K562 (cell line): ENCODE measurements around the gene GCC1. TPM values are rescaled to one million over a fixed set of nuclear protein-coding genes. Genes with fewer than 3 reads are reported as not detected.

Experiments
- ATAC-seq: fragments of 200-7000 bp; cut with Tn5 transposase; 3 replicates; pipeline ENCODE4 v1.9.1; 2020; ENCODE audit warnings: moderate library complexity
- BruUV-seq: library from RNA; stranded (reverse); fragments of 400-500 nt; replicated peaks from 2 replicates; lab custom pipeline; 2021; lab: Mats Ljungman, UMichigan
- CTCF ChIA-PET: fragments of 300-600 bp; formaldehyde crosslinking; extraction: SDS; loops from one replicate; lab custom pipeline; 2021; ENCODE audit warnings: low intra/inter-chr PET ratio; lab: Yijun Ruan, JAX
- POLR2A ChIA-PET: fragments of 300-600, 350-650 bp; sonication (Branson Sonifier 250); formaldehyde crosslinking; extraction: SDS; loops from one replicate; lab custom pipeline; 2021; ENCODE audit warnings: antibody characterized with exemption, inconsistent platforms; lab: Yijun Ruan, JAX
- DNase-seq, 4 experiments: peaks; one replicate each; pipeline versions ENCODE4 v3.0.0 to v3.0.0-alpha.2; 2011 to 2018; ENCODE audit warnings: low spot score in 3 of 4, mixed read lengths in 3 of 4; ENCODE audit errors: extremely low read depth in 1 of 4
- FAIRE-seq: peaks from 2 replicates; lab custom pipeline; 2011; peaks lifted over from hg19 to GRCh38; lab: Jason Lieb, UNC
- H2AFZ ChIP-seq: 2 replicates; pipeline ENCODE4 v1.6.0; 2011; ENCODE audit warnings: low read depth, low read length, control low read depth, inconsistent platforms
- H3K27ac ChIP-seq: fragments of 200-600 bp; 3 replicates; pipeline ENCODE4 v1.8.0; 2011; ENCODE audit warnings: low read depth, mild to moderate bottlenecking, control low read depth, inconsistent platforms, low read length, moderate library complexity, mixed read lengths; ENCODE audit errors: extremely low read depth
- H3K27me3 ChIP-seq, 2 experiments: fragments of 300-600 bp in 1 of 2; 2 replicates in 1 of 2; 3 replicates in 1 of 2; pipeline versions ENCODE4 v1.6.0 to v1.8.0; 2011; ENCODE audit warnings: inconsistent platforms in 2 of 2, low read length in 2 of 2, mild to moderate bottlenecking in 1 of 2, mixed read lengths in 1 of 2, moderate library complexity in 1 of 2; ENCODE audit not compliant: control insufficient read depth in 2 of 2, insufficient read depth in 2 of 2
- H3K36me3 ChIP-seq: fragments of 300-600 bp; 3 replicates; pipeline ENCODE4 v1.8.0; 2011; ENCODE audit warnings: mild to moderate bottlenecking, low read length, inconsistent platforms; ENCODE audit not compliant: control insufficient read depth, insufficient read depth
- H3K4me1 ChIP-seq, 2 experiments: fragments of 200-600 bp in 1 of 2; replicated peaks in 1 of 2; 2 replicates in 1 of 2; 3 replicates in 1 of 2; pipeline versions ENCODE4 v1.5.1 to v1.8.0; 2011; ENCODE audit warnings: inconsistent platforms in 2 of 2, low read length in 2 of 2, mild to moderate bottlenecking in 1 of 2, mixed read lengths in 1 of 2, moderate library complexity in 1 of 2; ENCODE audit not compliant: control insufficient read depth in 2 of 2, insufficient read depth in 2 of 2
- H3K4me2 ChIP-seq: 2 replicates; pipeline ENCODE4 v1.6.1; 2011; ENCODE audit warnings: low read length, control low read depth, inconsistent platforms, mixed read lengths; ENCODE audit not compliant: insufficient read depth
- H3K4me3 ChIP-seq: fragments of 200-600 bp; sonication (generic), shearing (Covaris generic); 2 replicates; pipeline ENCODE4 v1.5.1; 2016; ENCODE audit warnings: control low read depth, inconsistent platforms
- H3K79me2 ChIP-seq: fragments of 200-600 bp; 3 replicates; pipeline ENCODE4 v1.8.0; 2011; ENCODE audit warnings: low read length, inconsistent platforms; ENCODE audit not compliant: control insufficient read depth, insufficient read depth
- H3K9ac ChIP-seq, 2 experiments: 2 replicates each; pipeline versions ENCODE4 v1.6.0 to v1.6.1; 2011; ENCODE audit warnings: low read depth in 2 of 2, low read length in 2 of 2, control low read depth in 1 of 2, inconsistent platforms in 1 of 2, mild to moderate bottlenecking in 1 of 2, mixed read lengths in 1 of 2; ENCODE audit not compliant: insufficient read depth in 1 of 2
- H3K9me1 ChIP-seq: one replicate; pipeline ENCODE4 v1.6.0; 2011; ENCODE audit warnings: inconsistent platforms, mild to moderate bottlenecking, low read length, moderate library complexity; ENCODE audit not compliant: control insufficient read depth, insufficient read depth
- H3K9me3 ChIP-seq: replicated peaks from 2 replicates; pipeline ENCODE4 v1.5.1; 2011; ENCODE audit warnings: low read depth, low read length, inconsistent platforms; ENCODE audit not compliant: control insufficient read depth, insufficient read depth
- H4K20me1 ChIP-seq: replicated peaks from 2 replicates; pipeline ENCODE4 v1.6.1; 2011; ENCODE audit warnings: low read length, inconsistent platforms, mixed read lengths; ENCODE audit not compliant: control insufficient read depth, insufficient read depth
- MEF2D ChIP-seq: conservative IDR thresholded peaks from 2 replicates; pipeline ENCODE4 v1.6.1; 2016; ENCODE audit warnings: low read depth, missing genetic modification characterization, missing compliant biosample characterization
- RBM17 ChIP-seq: fragments of 200-400 bp; formaldehyde crosslinking; IDR thresholded peaks from 2 replicates; pipeline ENCODE4 v1.6.1; 2017; ENCODE audit warnings: low read depth, mild to moderate bottlenecking, low read length, borderline replicate concordance
- SIRT6 ChIP-seq: IDR thresholded peaks from one replicate; pipeline ENCODE4 v1.6.1; 2012; ENCODE audit warnings: low read depth, mild to moderate bottlenecking, control low read depth, inconsistent platforms, low read length, moderate library complexity
- STAT6 ChIP-seq: sonication (generic); formaldehyde crosslinking; IDR thresholded peaks from 2 replicates; pipeline ENCODE4 v1.8.1; 2023; ENCODE audit warnings: mild to moderate bottlenecking, missing genetic modification reagents
- WGBS: fragments of 100-300 bp; shearing (Covaris generic); methylation state at CpG from one replicate; pipeline ENCODE4 v1.1.6; 2016; ENCODE audit warnings: low coverage, mixed read lengths; ENCODE audit not compliant: insufficient coverage; ENCODE audit errors: missing lambda C conversion rate; 5-methylcytosine and 5-hydroxymethylcytosine counted together
- in situ Hi-C: fragments of 300-500 bp; cut with MboI; formaldehyde crosslinking; loops from 4 replicates; pipeline ENCODE4 v1.15.0; 2018; ENCODE audit warnings: inconsistent platforms, mixed read lengths
- intact Hi-C: fragments of 100-400 bp; cut with micrococcal nuclease; formaldehyde crosslinking; loops from 2 replicates; pipeline ENCODE4 v1.14.2; 2022
- polyA plus RNA-seq, 8 experiments: library from polyadenylated mRNA; depleted of rRNA in 4 of 8; stranded (reverse) in 5 of 8; unstranded in 3 of 8; fragments of >200 nt; fragmentation: Nextera tagmentation in 2 of 8; fragmentation: Illumina TruSeq in 1 of 8; extraction: Ambion mirVana in 2 of 8; extraction: Trizol in 1 of 8; gene quantifications; 2 replicates each; pipeline versions ENCODE4 v1.2.1 to v1.2.3, GENCODE V29; 2011 to 2014; ENCODE audit warnings: inconsistent platforms in 1 of 8, missing spikeins in 1 of 8
- total RNA-seq, 7 experiments: library from RNA; depleted of rRNA in 6 of 7; stranded (reverse); fragments of >200 nt in 6 of 7; fragmentation: Illumina TruSeq in 2 of 7; extraction: Trizol in 2 of 7; gene quantifications; 2 replicates each; pipeline versions ENCODE4 v1.2.1 to v1.2.3, GENCODE V29; 2011 to 2021; ENCODE audit warnings: low replicate concordance in 1 of 7

The GCC1 gene
- total and polyA plus RNA-seq, 9 of the 15 experiments (the other 6 are each of a cell fraction or from before 2014, with no cell fraction given) = 1.9 to 19.8 (median 10.9) TPM

- no peak overlapping the region for H3K4me3 ChIP-seq
- H3K4me2 ChIP-seq = no peak overlapping the region
- POLR2A ChIA-PET = interaction anchor here (0.6 to 1.7 kb wide), 5 partner anchors 9 to 624 kb away, joined by 3 to 7 read pairs (median 3); no protein-coding TSS in a partner anchor
- CTCF ChIA-PET = no interaction called here
- ATAC-seq (no peak), DNase-seq (no peak), FAIRE-seq (no peak)
- H3K9me1 ChIP-seq = no peaks in the 10 kb centered on the region
- no peaks in the 10 kb centered on the region for H3K36me3 ChIP-seq
- in situ Hi-C loops = no loop called here
- intact Hi-C loops = no loop called here
- H3K27ac ChIP-seq = no peak overlapping the region
- no peaks in the 10 kb centered on the region for H3K9me3 ChIP-seq
- H3K9ac ChIP-seq = no peak overlapping the region
- H3K4me1 ChIP-seq = no peaks in the 10 kb centered on the region
- H4K20me1 ChIP-seq = no peaks in the 10 kb centered on the region
- no peaks in the 10 kb centered on the region for H3K79me2 ChIP-seq
- WGBS = 0% methylated on average over 3 of the region's 3 CpGs
- no peaks in the 10 kb centered on the region for H3K27me3 ChIP-seq
- TF ChIP-seq SIRT6 (no peak), STAT6 (no peak), RBM17 (no peak), MEF2D (no peak)
- no TSS peak for BruUV-seq
- no peak overlapping the region for H2AFZ ChIP-seq
These were observed 19.2 kb downstream of the GCC1 start for GRCh38 chr7:127566242-127566641.
